Activated CD4-positive, alpha-beta T cell treated with anti-CD3 and anti-CD28 coated beads for 36 hours (primary cell): Measurements from ENCODE around the gene OPN1SW. TPM values are rescaled to one million over a fixed set of nuclear protein-coding genes. Genes with fewer than 3 reads are reported as not detected.

Source experiments
- ATAC-seq: fragments of 200-7000 bp; cut with Tn5 transposase; one replicate; pipeline ENCODE4 v1.10.0; 2021; ENCODE audit warnings: mild to moderate bottlenecking, moderate library complexity
- CTCF ChIA-PET: fragments of 350-600 bp; sonication (Branson Sonifier 250); formaldehyde crosslinking; loops from one replicate; lab custom pipeline; 2021; ENCODE audit warnings: antibody characterized with exemption; lab: Charles Lee
- POLR2A ChIA-PET: fragments of 350-600 bp; sonication (Branson Sonifier 250); formaldehyde crosslinking; loops from one replicate; lab custom pipeline; 2021; ENCODE audit warnings: antibody characterized with exemption, inconsistent platforms; lab: Charles Lee
- DNase-seq: peaks from one replicate; pipeline ENCODE4 v3.0.0-alpha.2; 2020
- H3K27ac Mint-ChIP-seq: one replicate; pipeline ENCODE4 v1.8.0; 2021; ENCODE audit warnings: mixed read lengths
- H3K27me3 Mint-ChIP-seq: one replicate; pipeline ENCODE4 v1.8.0; 2021; ENCODE audit warnings: mixed read lengths
- H3K36me3 Mint-ChIP-seq: one replicate; pipeline ENCODE4 v1.8.0; 2021; ENCODE audit warnings: low read depth, mixed read lengths
- H3K4me1 Mint-ChIP-seq: one replicate; pipeline ENCODE4 v1.8.0; 2021; ENCODE audit warnings: mixed read lengths
- H3K4me3 Mint-ChIP-seq: one replicate; pipeline ENCODE4 v1.8.0; 2021; ENCODE audit warnings: mild to moderate bottlenecking, moderate library complexity, mixed read lengths
- H3K9me3 Mint-ChIP-seq: one replicate; pipeline ENCODE4 v1.8.0; 2021; ENCODE audit warnings: low read depth, mixed read lengths
- intact Hi-C, 2 experiments: fragments of 100-400 bp; cut with DNase I in 1 of 2; cut with micrococcal nuclease in 1 of 2; formaldehyde crosslinking; loops; one replicate each; pipeline versions ENCODE4 v1.14.2 to v1.15.1; 2022 to 2024; cut with DNase I, micrococcal nuclease
- total RNA-seq, 2 experiments: library from RNA; stranded (reverse); gene quantifications; one replicate each; pipeline ENCODE4 v1.2.3, GENCODE V29; 2021

The OPN1SW gene
- total RNA-seq, 2 experiments from 2014 or later: not detected

GRCh38 chr7:128740996-128741395 is 34.6 kb downstream of the OPN1SW start:
- H3K4me1 Mint-ChIP-seq: peaks cover 42% of the 10 kb centered on the region
- H3K36me3 Mint-ChIP-seq: peaks cover 7% of the 10 kb centered on the region
- no peaks in the 10 kb centered on the region for H3K27me3 Mint-ChIP-seq
- no peak for DNase-seq
- ATAC-seq: no peak
- H3K9me3 Mint-ChIP-seq: no peaks in the 10 kb centered on the region
- H3K4me3 Mint-ChIP-seq: no peak overlapping the region
- intact Hi-C loops: no loop called here
- H3K27ac Mint-ChIP-seq: no peak overlapping the region
- ChIA-PET POLR2A (no interaction called here), CTCF (interaction anchor here (1.0 to 2.4 kb wide), 4 partner anchors 14 to 266 kb away, joined by 3 to 12 read pairs (median 4); partner anchors contain the start of gene ATP6V1F)

GRCh38 chr7:128739990-128740682 is 35.5 kb downstream of the OPN1SW start:
- DNase-seq (no peak), ATAC-seq (no peak)
- Mint-ChIP-seq H3K4me1 (peaks cover 42% of the 10 kb centered on the region), H3K27me3 (peaks cover under 1% of the 10 kb centered on the region), H3K4me3 (peak overlapping the region; percentile 99), H3K27ac (peak overlapping the region; percentile 93), H3K36me3 (no peaks in the 10 kb centered on the region), H3K9me3 (no peaks in the 10 kb centered on the region)
- POLR2A ChIA-PET: interaction anchor here (0.5 to 1.3 kb wide), 4 partner anchors 19 to 313 kb away, joined by 3 to 4 read pairs (median 3); no protein-coding TSS in a partner anchor
- intact Hi-C loops: loop anchor here (1.0 to 10.0 kb wide), 13 partner anchors 51 to 1151 kb away; partner anchors contain the start of genes ATP6V1F (in 2 of the 2), CCDC136 (in 2 of the 2), ARF5 (in 1 of the 2) and HILPDA (in 1 of the 2)
- CTCF ChIA-PET: interaction anchor here (0.6 to 2.4 kb wide), 10 partner anchors 13 to 471 kb away, joined by 3 to 12 read pairs (median 4); partner anchors contain the start of gene ATP6V1F

- DNase-seq (peak; percentile 97), ATAC-seq (peak; percentile 98)
- Mint-ChIP-seq H3K27ac (peak within 1 kb of the TSS; percentile 93), H3K4me3 (peak within 1 kb of the TSS; percentile 99), H3K9me3 (no peaks in the 10 kb centered on the region), H3K27me3 (peaks cover 3% of the 10 kb centered on the region), H3K4me1 (peaks cover 38% of the 10 kb centered on the region), H3K36me3 (no peaks in the 10 kb centered on the region)
- intact Hi-C loops: loop anchor here (1.0 to 10.0 kb wide), 13 partner anchors 52 to 1151 kb away; partner anchors contain the start of genes ATP6V1F (in 2 of the 2), CCDC136 (in 2 of the 2), ARF5 (in 1 of the 2) and HILPDA (in 1 of the 2)
- ChIA-PET POLR2A (interaction anchor here (0.5 to 1.3 kb wide), 7 partner anchors 20 to 1085 kb away, joined by 3 to 6 read pairs (median 3); partner anchors contain the start of gene CCDC136), CTCF (interaction anchor here (0.6 to 2.4 kb wide), 16 partner anchors 13 to 647 kb away, joined by 3 to 12 read pairs (median 4); no protein-coding TSS in a partner anchor)
These were observed 36.3 kb downstream of the OPN1SW start, which contains the start of gene CALU for GRCh38 chr7:128739048-128739962. CALU (plus strand) TSS chr7:128739359; CDS start chr7:128748584, 9,225 bp downstream.

- DNase-seq: peak; percentile 37
- H3K36me3 Mint-ChIP-seq: no peaks in the 10 kb centered on the region
- intact Hi-C loops: loop anchor here (1.0 to 10.0 kb wide), 13 partner anchors 53 to 1150 kb away; partner anchors contain the start of genes ATP6V1F (in 2 of the 2), CCDC136 (in 2 of the 2), ARF5 (in 1 of the 2) and HILPDA (in 1 of the 2)
- ATAC-seq: peak; percentile 25
- H3K4me3 Mint-ChIP-seq: peak overlapping the region; percentile 99
- H3K4me1 Mint-ChIP-seq: peaks cover 33% of the 10 kb centered on the region
- H3K27ac Mint-ChIP-seq: peak overlapping the region; percentile 93
- no peaks in the 10 kb centered on the region for H3K9me3 Mint-ChIP-seq
- ChIA-PET CTCF (interaction anchor here (0.7 to 1.9 kb wide), 8 partner anchors 12 to 648 kb away, joined by 3 to 7 read pairs (median 4); no protein-coding TSS in a partner anchor), POLR2A (interaction anchor here (0.6 to 1.3 kb wide), 4 partner anchors 20 to 53 kb away, joined by 3 to 6 read pairs (median 4); partner anchors contain the start of gene CCDC136)
- H3K27me3 Mint-ChIP-seq: peaks cover 3% of the 10 kb centered on the region
These were observed 37.0 kb downstream of the OPN1SW start for GRCh38 chr7:128738570-128739047.

- Mint-ChIP-seq H3K9me3 (no peaks in the 10 kb centered on the region), H3K4me3 (peak overlapping the region; percentile 99), H3K36me3 (no peaks in the 10 kb centered on the region), H3K27me3 (peaks cover 3% of the 10 kb centered on the region), H3K4me1 (peaks cover 31% of the 10 kb centered on the region), H3K27ac (no peak overlapping the region)
- ATAC-seq (no peak), DNase-seq (no peak)
- CTCF ChIA-PET: interaction anchor here (0.9 to 1.9 kb wide), 9 partner anchors 8 to 313 kb away, joined by 3 to 7 read pairs (median 4); no protein-coding TSS in a partner anchor
- intact Hi-C loops: loop anchor here (2.0 to 10.0 kb wide), 4 partner anchors 125 to 1149 kb away; partner anchors contain the start of genes ARF5 (in 1 of the 2), ATP6V1F (in 1 of the 2) and STRIP2 (in 1 of the 2)
- POLR2A ChIA-PET: interaction anchor here (0.6 to 1.3 kb wide), 3 partner anchors 21 to 53 kb away, joined by 3 to 6 read pairs (median 4); partner anchors contain the start of gene CCDC136
These were observed 37.7 kb downstream of the OPN1SW start for GRCh38 chr7:128737867-128738385.

GRCh38 chr7:128737441-128737840 is 38.2 kb downstream of the OPN1SW start:
- ChIA-PET CTCF (interaction anchor here (0.9 to 1.7 kb wide), 5 partner anchors 8 to 263 kb away, joined by 3 to 7 read pairs (median 4); no protein-coding TSS in a partner anchor), POLR2A (no interaction called here)
- no peaks in the 10 kb centered on the region for H3K9me3 Mint-ChIP-seq
- H3K4me3 Mint-ChIP-seq: no peak overlapping the region
- no peaks in the 10 kb centered on the region for H3K36me3 Mint-ChIP-seq
- ATAC-seq (no peak), DNase-seq (no peak)
- peaks cover 30% of the 10 kb centered on the region for H3K4me1 Mint-ChIP-seq
- H3K27ac Mint-ChIP-seq: no peak overlapping the region
- peaks cover 3% of the 10 kb centered on the region for H3K27me3 Mint-ChIP-seq
- intact Hi-C loops: loop anchor here in 1 of 2 experiments (10.0 kb wide), 1 partner anchor 697 kb away; the partner anchor contains the start of gene STRIP2

GRCh38 chr7:128735436-128735835 is 40.2 kb downstream of the OPN1SW start:
- ChIA-PET CTCF (interaction anchor here (0.6 to 1.2 kb wide), 2 partner anchors 309 to 334 kb away, joined by 3 read pairs; no protein-coding TSS in a partner anchor), POLR2A (no interaction called here)
- DNase-seq (no peak), ATAC-seq (no peak)
- Mint-ChIP-seq H3K4me3 (no peak overlapping the region), H3K36me3 (no peaks in the 10 kb centered on the region), H3K27ac (no peak overlapping the region), H3K27me3 (peaks cover 11% of the 10 kb centered on the region), H3K9me3 (no peaks in the 10 kb centered on the region), H3K4me1 (peaks cover 14% of the 10 kb centered on the region)
- intact Hi-C loops: loop anchor here in 1 of 2 experiments (10.0 kb wide), 1 partner anchor 699 kb away; the partner anchor contains the start of gene STRIP2

- CTCF ChIA-PET: interaction anchor here (1.2 kb wide), 1 partner anchor 308 kb away, joined by 3 read pairs; no protein-coding TSS in a partner anchor
- peaks cover 11% of the 10 kb centered on the region for H3K4me1 Mint-ChIP-seq
- ATAC-seq: no peak
- POLR2A ChIA-PET: no interaction called here
- H3K27ac Mint-ChIP-seq: no peak overlapping the region
- DNase-seq: no peak
- peaks cover 11% of the 10 kb centered on the region for H3K27me3 Mint-ChIP-seq
- intact Hi-C loops: loop anchor here in 1 of 2 experiments (10.0 kb wide), 1 partner anchor 700 kb away; the partner anchor contains the start of gene STRIP2
- H3K4me3 Mint-ChIP-seq: no peak overlapping the region
- H3K9me3 Mint-ChIP-seq: no peaks in the 10 kb centered on the region
- no peaks in the 10 kb centered on the region for H3K36me3 Mint-ChIP-seq
These were observed 40.7 kb downstream of the OPN1SW start for GRCh38 chr7:128734890-128735289.

- POLR2A ChIA-PET: no interaction called here
- intact Hi-C loops: loop anchor here in 1 of 2 experiments (10.0 kb wide), 1 partner anchor 702 kb away; the partner anchor contains the start of gene STRIP2
These were observed 42.3 kb downstream of the OPN1SW start for GRCh38 chr7:128733278-128733645.

More at GRCh38 chr7:128733278-128733645, 42.3 kb downstream of the OPN1SW start:
- H3K27me3 Mint-ChIP-seq: peaks cover 11% of the 10 kb centered on the region
- H3K4me1 Mint-ChIP-seq: peaks cover 4% of the 10 kb centered on the region
- H3K4me3 Mint-ChIP-seq: no peak overlapping the region
- ATAC-seq (no peak), DNase-seq (no peak)
- no peak overlapping the region for H3K27ac Mint-ChIP-seq
- H3K36me3 Mint-ChIP-seq: no peaks in the 10 kb centered on the region
- H3K9me3 Mint-ChIP-seq: no peaks in the 10 kb centered on the region
- CTCF ChIA-PET: interaction anchor here (1.2 kb wide), 1 partner anchor 31 kb away, joined by 4 read pairs; no protein-coding TSS in a partner anchor
